ENCODE results near the gene FAM174B. TPM values are rescaled to one million over a fixed set of nuclear protein-coding genes. Genes with fewer than 3 reads are reported as not detected.
A peak's percentile ranks its signal among the peaks of the same experiment; 100 is the strongest.

Gene FAM174B
- total RNA-seq, 1 donor from 2014 or later: 57.7 TPM

DNA sequence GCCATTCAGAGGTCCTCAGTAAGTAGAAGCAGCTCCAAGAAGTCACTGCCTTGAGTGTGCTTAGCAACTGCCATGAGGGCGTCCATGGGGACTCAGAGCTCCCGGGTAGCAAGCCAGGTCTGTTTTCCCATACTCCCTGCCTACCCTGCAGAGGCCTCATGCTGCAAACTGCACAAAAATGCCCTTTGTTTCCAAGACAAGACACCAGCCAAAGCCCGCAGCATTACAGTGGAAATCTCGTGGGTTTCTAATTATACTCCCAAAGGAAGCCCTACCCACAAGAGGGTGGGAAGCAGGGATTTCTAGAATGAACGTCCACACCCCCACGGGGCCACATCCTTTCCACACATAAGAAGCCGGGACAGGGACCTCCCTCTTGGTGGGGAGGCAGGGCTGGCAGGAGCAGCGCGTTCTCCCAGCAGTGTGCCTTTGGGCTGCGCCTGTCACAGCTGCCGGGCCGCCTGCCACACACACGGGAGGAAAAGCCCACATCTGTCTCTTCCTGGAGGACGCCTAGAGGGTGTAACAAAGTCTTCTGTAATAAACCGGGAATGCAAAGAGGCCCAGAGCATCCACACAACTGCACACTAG is 31.1 kb downstream of the FAM174B start:
- peaks cover 9% of the 10 kb centered on the region for H3K36me3 ChIP-seq
- TF ChIP-seq, protein P1, sequence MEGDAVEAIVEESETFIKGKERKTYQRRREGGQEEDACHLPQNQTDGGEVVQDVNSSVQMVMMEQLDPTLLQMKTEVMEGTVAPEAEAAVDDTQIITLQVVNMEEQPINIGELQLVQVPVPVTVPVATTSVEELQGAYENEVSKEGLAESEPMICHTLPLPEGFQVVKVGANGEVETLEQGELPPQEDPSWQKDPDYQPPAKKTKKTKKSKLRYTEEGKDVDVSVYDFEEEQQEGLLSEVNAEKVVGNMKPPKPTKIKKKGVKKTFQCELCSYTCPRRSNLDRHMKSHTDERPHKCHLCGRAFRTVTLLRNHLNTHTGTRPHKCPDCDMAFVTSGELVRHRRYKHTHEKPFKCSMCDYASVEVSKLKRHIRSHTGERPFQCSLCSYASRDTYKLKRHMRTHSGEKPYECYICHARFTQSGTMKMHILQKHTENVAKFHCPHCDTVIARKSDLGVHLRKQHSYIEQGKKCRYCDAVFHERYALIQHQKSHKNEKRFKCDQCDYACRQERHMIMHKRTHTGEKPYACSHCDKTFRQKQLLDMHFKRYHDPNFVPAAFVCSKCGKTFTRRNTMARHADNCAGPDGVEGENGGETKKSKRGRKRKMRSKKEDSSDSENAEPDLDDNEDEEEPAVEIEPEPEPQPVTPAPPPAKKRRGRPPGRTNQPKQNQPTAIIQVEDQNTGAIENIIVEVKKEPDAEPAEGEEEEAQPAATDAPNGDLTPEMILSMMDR (IDR thresholded peaks at IDR 0.05): no peak
- H3K9me3 ChIP-seq: no peaks in the 10 kb centered on the region
- no peaks in the 10 kb centered on the region for H3K27me3 ChIP-seq (ENCODE audit: low read depth)
- ATAC-seq: peak; percentile 61 to 73
- peaks cover 20% of the 10 kb centered on the region for H3K4me1 ChIP-seq
- DNase-seq: no peak
- intact Hi-C loops (cut with DNase I): no loop called here
- H3K4me3 ChIP-seq: no peak overlapping the region
- H3K27ac ChIP-seq: no peak overlapping the region

- ATAC-seq (no peak), DNase-seq (no peak)
- Histone ChIP-seq H3K27ac (no peak overlapping the region), H3K27me3 (ENCODE audit: low read depth) (no peaks in the 10 kb centered on the region), H3K4me3 (no peak overlapping the region), H3K4me1 (peaks cover 20% of the 10 kb centered on the region), H3K36me3 (no peaks in the 10 kb centered on the region), H3K9me3 (no peaks in the 10 kb centered on the region)
- intact Hi-C loops (cut with DNase I): no loop called here
- TF ChIP-seq, protein P1 (IDR thresholded peaks at IDR 0.05): no peak
These were observed 32.1 kb downstream of the FAM174B start for GRCh38 chr15:92623435-92623834.

DNA sequence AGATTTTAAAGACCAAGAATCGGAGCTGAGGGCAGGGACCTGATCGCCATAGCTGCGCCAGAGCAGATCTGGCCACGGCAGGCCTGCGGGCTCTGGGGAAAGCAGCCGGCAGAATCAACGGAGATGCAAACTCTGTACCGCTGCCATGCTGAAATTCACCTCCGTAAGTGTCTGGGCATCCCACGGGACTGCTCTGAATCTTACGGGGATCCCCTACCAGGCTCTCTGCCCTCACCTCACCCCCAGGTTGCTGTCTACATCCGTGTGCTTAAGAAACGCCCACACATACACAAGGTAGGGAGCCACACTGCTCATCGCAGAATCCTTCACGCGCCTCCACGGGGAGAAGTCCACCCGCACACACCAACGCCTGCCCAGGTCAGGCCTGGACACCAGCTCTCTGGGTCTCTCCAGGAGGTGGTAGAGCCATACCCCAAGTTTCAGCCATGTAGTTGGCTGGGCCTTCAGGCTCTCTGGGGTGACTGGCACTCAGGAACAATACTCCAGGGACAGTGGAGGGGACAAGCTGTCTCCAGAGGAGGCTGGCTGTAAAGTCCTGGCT is 33.5 kb downstream of the FAM174B start:
- no peak for DNase-seq
- H3K27ac ChIP-seq: no peak overlapping the region
- no peaks in the 10 kb centered on the region for H3K9me3 ChIP-seq
- no peaks in the 10 kb centered on the region for H3K27me3 ChIP-seq (ENCODE audit: low read depth)
- H3K4me3 ChIP-seq: no peak overlapping the region
- peaks cover 34% of the 10 kb centered on the region for H3K4me1 ChIP-seq
- TF ChIP-seq, protein P1 (IDR thresholded peaks at IDR 0.05): no peak
- no peaks in the 10 kb centered on the region for H3K36me3 ChIP-seq
- intact Hi-C loops (cut with DNase I): no loop called here
- ATAC-seq: no peak

DNA sequence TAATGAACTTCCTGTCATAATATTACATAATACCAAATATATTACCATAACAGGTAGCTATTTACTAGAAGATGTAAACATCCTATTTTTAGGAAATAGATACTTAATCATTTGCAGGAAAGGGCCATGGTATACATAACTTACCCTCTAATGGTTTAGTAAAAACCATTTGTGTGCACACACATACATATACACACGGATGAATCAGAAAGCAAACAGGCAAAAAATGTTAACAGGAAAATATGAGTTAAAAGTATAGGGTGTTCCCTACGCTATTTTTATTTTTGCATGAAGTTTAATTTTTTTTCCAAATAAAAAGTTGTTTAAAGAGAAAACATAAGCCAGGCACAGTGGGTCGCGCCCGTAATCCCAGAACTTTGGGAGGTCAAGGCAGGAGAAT is 34.6 kb downstream of the FAM174B start:
- TF ChIP-seq, protein P1 (IDR thresholded peaks at IDR 0.05): no peak
- H3K4me1 ChIP-seq: peaks cover 41% of the 10 kb centered on the region
- H3K27me3 ChIP-seq (ENCODE audit: low read depth): no peaks in the 10 kb centered on the region
- no peak overlapping the region for H3K27ac ChIP-seq
- no peaks in the 10 kb centered on the region for H3K9me3 ChIP-seq
- no peaks in the 10 kb centered on the region for H3K36me3 ChIP-seq
- intact Hi-C loops (cut with DNase I): no loop called here
- ATAC-seq: no peak
- no peak overlapping the region for H3K4me3 ChIP-seq
- DNase-seq: no peak

GRCh38 chr15:92619145-92620101 is 36.2 kb downstream of the FAM174B start:
- peaks cover 32% of the 10 kb centered on the region for H3K4me1 ChIP-seq
- intact Hi-C loops (cut with DNase I): no loop called here
- no peak for DNase-seq
- H3K36me3 ChIP-seq: no peaks in the 10 kb centered on the region
- ATAC-seq: no peak
- H3K27me3 ChIP-seq (ENCODE audit: low read depth): no peaks in the 10 kb centered on the region
- H3K27ac ChIP-seq: no peak overlapping the region
- no peaks in the 10 kb centered on the region for H3K9me3 ChIP-seq
- H3K4me3 ChIP-seq: no peak overlapping the region
- TF ChIP-seq, protein P1 (IDR thresholded peaks at IDR 0.05): no peak

All from lower lobe of right lung (tissue), 2 donors.